SU-DHL-6 (cell line): ENCODE data around the gene PTH2.
"Not testable (repeated sequence)": the region's sequence is repeated elsewhere in the genome, so short reads cannot be mapped to it uniquely, and the experiment has no call there.

Experiments used
- H2AFZ ChIP-seq: fragments of 200-600 bp; sonication (generic); 2 replicates; pipeline ENCODE4 v1.6.1; 2014; ENCODE audit warnings: low read depth, mild to moderate bottlenecking, moderate library complexity, mixed read lengths, antibody characterized with exemption, low read length; ENCODE audit not compliant: severe bottlenecking
- H3F3A ChIP-seq: fragments of 200-600 bp; shearing (Covaris generic); 2 replicates; pipeline ENCODE4 v1.6.0; 2016; ENCODE audit warnings: antibody characterized with exemption, mild to moderate bottlenecking; ENCODE audit not compliant: insufficient read depth
- H3K27ac ChIP-seq: fragments of 200-600 bp; sonication (generic); 2 replicates; pipeline ENCODE4 v1.5.1; 2016; ENCODE audit warnings: low read depth, mild to moderate bottlenecking, low read length, moderate library complexity, mixed read lengths
- H3K27me3 ChIP-seq: fragments of 200-600 bp; sonication (generic), shearing (Covaris generic); 2 replicates; pipeline ENCODE4 v1.6.0; 2014; ENCODE audit warnings: mild to moderate bottlenecking, low read length
- H3K36me3 ChIP-seq: fragments of 200-600 bp; sonication (generic); 2 replicates; pipeline ENCODE4 v1.6.1; 2014; ENCODE audit warnings: mild to moderate bottlenecking, low read length, mixed read lengths
- H3K4me2 ChIP-seq: fragments of 300-600, 200-600 bp; shearing (Covaris generic), sonication (generic); 2 replicates; pipeline ENCODE4 v1.6.0; 2014; ENCODE audit warnings: low read length, low read depth, mild to moderate bottlenecking; ENCODE audit not compliant: poor library complexity, severe bottlenecking
- H3K4me3 ChIP-seq: fragments of 200-600 bp; sonication (generic); 2 replicates; pipeline ENCODE4 v1.5.1; 2014; ENCODE audit warnings: antibody characterized with exemption, low read length, mild to moderate bottlenecking, mixed read lengths; ENCODE audit not compliant: insufficient read depth, poor library complexity, severe bottlenecking
- H3K79me2 ChIP-seq: fragments of 200-600 bp; sonication (generic); 2 replicates; pipeline ENCODE4 v1.6.1; 2014; ENCODE audit warnings: mild to moderate bottlenecking, low read length, moderate library complexity; ENCODE audit not compliant: insufficient read depth
- H3K9ac ChIP-seq: fragments of 200-600 bp; sonication (generic); 2 replicates; pipeline ENCODE4 v1.7.0; 2014; ENCODE audit warnings: mild to moderate bottlenecking, low read length
- H3K9me2 ChIP-seq: fragments of 200-600 bp; sonication (generic); replicated peaks from 2 replicates; pipeline ENCODE4 v1.6.1; 2014; ENCODE audit warnings: low read length; ENCODE audit not compliant: insufficient read depth
- H3K9me3 ChIP-seq: fragments of 200-600 bp; sonication (generic); 2 replicates; pipeline ENCODE4 v1.6.1; 2014; ENCODE audit warnings: low read length, mixed read lengths; ENCODE audit not compliant: insufficient read depth
- H4K20me1 ChIP-seq: fragments of 200-600 bp; sonication (generic); 2 replicates; pipeline ENCODE4 v1.6.1; 2014; ENCODE audit warnings: low read depth, mild to moderate bottlenecking, antibody characterized with exemption, low read length, moderate library complexity, mixed read lengths
- CTCF ChIP-seq: fragments of 200-600 bp; sonication (generic); IDR thresholded peaks from one replicate; pipeline ENCODE4 v1.5.1; 2017; ENCODE audit warnings: antibody characterized with exemption, mild to moderate bottlenecking, low read length, moderate library complexity; ENCODE audit not compliant: insufficient read depth, poor library complexity, severe bottlenecking
- EZH2phosphoT487 ChIP-seq: fragments of 200-600 bp; sonication (generic), shearing (Covaris generic); conservative IDR thresholded peaks from 2 replicates; pipeline ENCODE4 v1.6.1; 2018; ENCODE audit warnings: mild to moderate bottlenecking, antibody characterized with exemption, low read length, moderate library complexity, mixed read lengths

PTH2 gene

GRCh38 chr19:49378512-49378911, 44.7 kb downstream of the PTH2 start:
- H4K20me1 ChIP-seq, result no peaks in the 10 kb centered on the region
- no peak overlapping the region for H2AFZ ChIP-seq
- H3F3A ChIP-seq, result no peaks in the 10 kb centered on the region
- no peaks in the 10 kb centered on the region for H3K9me2 ChIP-seq
- no peaks in the 10 kb centered on the region for H3K9me3 ChIP-seq
- no peak overlapping the region for H3K4me3 ChIP-seq
- no peaks in the 10 kb centered on the region for H3K27me3 ChIP-seq
- H3K9ac ChIP-seq, result no peak overlapping the region
- TF ChIP-seq CTCF (no peak), EZH2phosphoT487 (no peak)
- H3K79me2 ChIP-seq, result no peaks in the 10 kb centered on the region
- H3K27ac ChIP-seq, result no peak overlapping the region
- H3K36me3 ChIP-seq, result no peaks in the 10 kb centered on the region
- no peak overlapping the region for H3K4me2 ChIP-seq

DNA sequence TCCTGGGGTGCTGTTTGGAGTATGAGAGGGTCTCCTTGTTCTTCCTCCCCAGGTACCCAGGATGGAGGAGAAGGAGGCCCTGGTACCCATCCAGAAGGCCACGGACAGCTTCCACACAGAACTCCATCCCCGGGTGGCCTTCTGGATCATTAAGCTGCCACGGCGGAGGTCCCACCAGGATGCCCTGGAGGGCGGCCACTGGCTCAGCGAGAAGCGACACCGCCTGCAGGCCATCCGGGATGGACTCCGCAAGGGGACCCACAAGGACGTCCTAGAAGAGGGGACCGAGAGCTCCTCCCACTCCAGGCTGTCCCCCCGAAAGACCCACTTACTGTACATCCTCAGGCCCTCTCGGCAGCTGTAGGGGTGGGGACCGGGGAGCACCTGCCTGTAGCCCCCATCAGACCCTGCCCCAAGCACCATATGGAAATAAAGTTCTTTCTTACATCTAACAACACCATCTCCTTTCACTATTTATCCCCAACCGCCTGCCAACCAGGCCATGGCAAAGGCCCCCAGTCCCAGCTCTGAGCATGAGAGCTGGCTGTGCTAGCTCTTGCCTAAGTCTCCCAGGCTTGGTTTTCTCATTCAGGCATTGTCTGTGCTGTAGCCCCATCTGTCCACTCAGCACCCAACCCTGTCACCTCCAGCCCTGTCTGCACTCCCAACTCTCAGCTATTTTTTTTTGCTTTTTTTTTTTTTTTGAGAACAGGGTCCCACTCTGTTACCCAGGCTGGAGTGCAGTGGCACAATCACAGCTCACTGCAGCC, 48.4 kb downstream of the PTH2 start:
- Histone ChIP-seq H3K27me3 (no peaks in the 10 kb centered on the region), H3K4me3 (no peak overlapping the region), H4K20me1 (no peaks in the 10 kb centered on the region), H3K27ac (no peak overlapping the region), H3F3A (no peaks in the 10 kb centered on the region), H2AFZ (no peak overlapping the region), H3K4me2 (no peak overlapping the region), H3K79me2 (no peaks in the 10 kb centered on the region), H3K36me3 (no peaks in the 10 kb centered on the region), H3K9ac (no peak overlapping the region), H3K9me2 (no peaks in the 10 kb centered on the region), H3K9me3 (peaks cover 5% of the 10 kb centered on the region; the same call in 1 of the 2 replicates)
- no peak for TF ChIP-seq EZH2phosphoT487
- TF ChIP-seq CTCF, result no peak

DNA sequence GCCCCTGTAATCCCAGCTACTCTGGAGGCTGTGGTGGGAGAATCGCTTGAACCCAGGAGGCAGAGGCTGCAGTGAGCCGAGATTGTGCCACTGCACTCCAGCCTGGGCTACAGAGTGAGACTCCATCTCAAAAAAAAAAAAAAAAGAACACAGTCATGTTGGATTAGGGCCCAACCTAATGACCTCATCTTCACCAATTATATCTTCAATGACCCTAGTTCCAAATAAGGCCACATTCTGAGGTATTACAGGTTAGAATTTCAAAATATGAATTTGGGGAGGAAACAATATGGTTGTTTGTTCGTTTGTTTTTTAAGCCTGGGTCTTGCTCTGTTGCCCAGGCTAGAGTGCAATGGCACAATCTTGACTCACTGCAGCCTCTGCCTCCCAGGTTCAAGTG, 50.1 kb downstream of the PTH2 start:
- not testable (repeated sequence) for H3F3A ChIP-seq, H3K9ac ChIP-seq, H3K27me3 ChIP-seq, H3K36me3 ChIP-seq, H4K20me1 ChIP-seq, H2AFZ ChIP-seq, H3K4me3 ChIP-seq, H3K4me2 ChIP-seq, H3K79me2 ChIP-seq, H3K27ac ChIP-seq, H3K9me2 ChIP-seq
- H3K9me3 ChIP-seq, result peaks cover 18% of the 10 kb centered on the region
